Mesendoderm (in vitro differentiated cells): ENCODE measurements around the gene AQP11. TPM values are rescaled to one million over a fixed set of nuclear protein-coding genes. Genes with fewer than 3 reads are reported as not detected.

ENCODE experiments used
- DNase-seq: peaks from one replicate; pipeline ENCODE4 v3.0.0; 2013
- H2AK5ac ChIP-seq: 2 replicates; pipeline ENCODE4 v1.6.1; 2013; ENCODE audit warnings: low read length, inconsistent platforms
- H2BK120ac ChIP-seq: 2 replicates; pipeline ENCODE4 v1.6.1; 2013; ENCODE audit warnings: low read depth, mild to moderate bottlenecking, low read length, moderate library complexity, mixed read lengths
- H2BK15ac ChIP-seq: replicated peaks from 2 replicates; pipeline ENCODE4 v1.6.1; 2013; ENCODE audit warnings: low read depth, mild to moderate bottlenecking, moderate library complexity
- H2BK5ac ChIP-seq: 2 replicates; pipeline ENCODE4 v1.6.1; 2013; ENCODE audit warnings: low read length, inconsistent platforms
- H3K18ac ChIP-seq: 2 replicates; pipeline ENCODE4 v1.6.1; 2013; ENCODE audit warnings: mild to moderate bottlenecking, low read length, mixed read lengths
- H3K23ac ChIP-seq: one replicate; pipeline ENCODE4 v1.6.1; 2013; ENCODE audit warnings: low read length
- H3K27ac ChIP-seq: 2 replicates; pipeline ENCODE4 v1.5.1; 2013; ENCODE audit warnings: low read depth, mild to moderate bottlenecking, inconsistent platforms, low read length, moderate library complexity
- H3K27me3 ChIP-seq: 2 replicates; pipeline ENCODE4 v1.6.1; 2013; ENCODE audit warnings: low read length, control low read depth, mild to moderate bottlenecking, inconsistent platforms; ENCODE audit not compliant: insufficient read depth, poor library complexity
- H3K36me3 ChIP-seq: 2 replicates; pipeline ENCODE4 v1.6.1; 2013; ENCODE audit warnings: low read length, inconsistent platforms; ENCODE audit not compliant: control insufficient read depth, insufficient read depth
- H3K4ac ChIP-seq: one replicate; pipeline ENCODE4 v1.6.1; 2013; ENCODE audit warnings: low read depth, mild to moderate bottlenecking, low read length, moderate library complexity
- H3K4me1 ChIP-seq: 2 replicates; pipeline ENCODE4 v1.6.1; 2013; ENCODE audit warnings: low read depth, low read length, inconsistent platforms; ENCODE audit not compliant: control insufficient read depth
- H3K4me2 ChIP-seq: 2 replicates; pipeline ENCODE4 v1.6.1; 2013; ENCODE audit warnings: low read length
- H3K4me3 ChIP-seq: 2 replicates; pipeline ENCODE4 v1.5.1; 2013; ENCODE audit warnings: mild to moderate bottlenecking, low read length
- H3K56ac ChIP-seq: one replicate; pipeline ENCODE4 v1.6.1; 2013; ENCODE audit warnings: low read length
- H3K79me1 ChIP-seq: 2 replicates; pipeline ENCODE4 v1.6.1; 2013; ENCODE audit warnings: low read length, inconsistent platforms
- H3K79me2 ChIP-seq: 2 replicates; pipeline ENCODE4 v1.6.1; 2013; ENCODE audit warnings: mild to moderate bottlenecking, low read length; ENCODE audit not compliant: control insufficient read depth, insufficient read depth
- H3K9ac ChIP-seq: 2 replicates; pipeline ENCODE4 v1.6.1; 2013; ENCODE audit warnings: low read length, inconsistent platforms
- H4K5ac ChIP-seq: one replicate; pipeline ENCODE4 v1.6.1; 2013; ENCODE audit warnings: low read length
- H4K8ac ChIP-seq: one replicate; pipeline ENCODE4 v1.6.1; 2013; ENCODE audit warnings: low read depth, mild to moderate bottlenecking, control low read depth, low read length, moderate library complexity
- WGBS: extraction: QIAGEN DNeasy Blood & Tissue Kit; methylation state at CpG from one replicate; pipeline ENCODE4 v1.1.7; 2013; ENCODE audit warnings: low lambda C conversion rate, missing lambda C conversion rate; ENCODE audit not compliant: insufficient coverage; ENCODE audit errors: extremely low coverage; 5-methylcytosine and 5-hydroxymethylcytosine counted together
- small RNA-seq: library from polyadenylated mRNA; stranded (forward); fragments of <200 nt; extraction: miRNeasy Mini kit (QIAGEN cat#:217004); gene quantifications from one replicate; pipeline ENCODE3, GENCODE V24; 2013; ENCODE audit not compliant: insufficient read depth

The AQP11 gene

DNA sequence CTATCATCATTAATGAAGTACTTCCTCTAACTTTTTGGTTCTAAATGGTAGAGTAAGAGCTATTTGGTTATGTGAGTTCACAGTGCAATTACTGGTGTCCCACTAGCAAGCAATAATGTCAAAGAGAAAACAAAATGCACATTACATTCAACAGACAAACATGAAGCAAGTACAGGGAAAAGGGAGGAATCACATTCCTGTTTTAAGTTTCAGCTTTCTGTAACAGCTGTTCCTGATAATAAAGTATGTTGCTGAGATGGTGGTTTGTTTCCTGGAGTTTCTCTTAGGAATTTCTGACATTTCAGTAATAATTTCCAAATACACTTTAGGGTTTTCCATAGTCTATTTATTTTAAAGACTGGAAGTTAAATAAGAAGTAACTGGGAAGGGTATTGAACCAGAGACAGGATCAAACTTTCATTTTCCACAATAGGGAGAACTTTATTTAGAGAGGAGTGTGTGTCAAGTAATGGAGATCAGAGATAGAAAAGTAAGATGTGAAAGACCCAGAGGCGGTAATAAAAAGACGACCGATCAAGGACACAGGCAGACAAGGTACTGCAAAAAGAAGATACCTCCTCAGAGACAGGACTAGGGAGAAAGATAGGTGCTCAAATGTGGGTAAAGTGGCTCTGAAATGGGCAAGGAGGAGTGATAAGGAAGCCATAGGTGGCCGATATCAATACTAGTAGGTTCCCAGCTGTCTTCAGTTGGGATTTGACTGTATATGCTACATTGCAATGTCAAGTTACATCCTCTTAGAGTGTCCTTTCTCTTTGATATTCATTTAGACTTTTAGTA is 68.7 kb downstream of the AQP11 start:
- H3K4me2 ChIP-seq, result no peak overlapping the region
- no peak overlapping the region for H3K9ac ChIP-seq
- no peaks in the 10 kb centered on the region for H3K27me3 ChIP-seq
- no peak overlapping the region for H3K4ac ChIP-seq
- H3K79me2 ChIP-seq, result no peaks in the 10 kb centered on the region
- no peak overlapping the region for H2BK5ac ChIP-seq
- H3K4me3 ChIP-seq, result no peak overlapping the region
- H3K36me3 ChIP-seq, result no peaks in the 10 kb centered on the region
- WGBS, result no CpG with 5 or more reads among the region's 4 CpGs
- no peak overlapping the region for H4K5ac ChIP-seq
- H3K79me1 ChIP-seq, result no peaks in the 10 kb centered on the region
- no peaks in the 10 kb centered on the region for H3K4me1 ChIP-seq
- no peak for DNase-seq
- H3K23ac ChIP-seq, result no peak overlapping the region
- no peak overlapping the region for H2BK120ac ChIP-seq
- H3K18ac ChIP-seq, result no peak overlapping the region
- no peak overlapping the region for H3K56ac ChIP-seq
- H3K27ac ChIP-seq, result no peak overlapping the region
- H2AK5ac ChIP-seq, result no peak overlapping the region
- no peak overlapping the region for H4K8ac ChIP-seq
- no peak overlapping the region for H2BK15ac ChIP-seq

Small RNA genes within 50 kb of the gene (small RNA-seq; reads per million reads assigned to genes)
- not detected for gene RNU7-59P
